H1 (cell line): Measurements from ENCODE around the gene TSHR. TPM values are rescaled to one million over a fixed set of nuclear protein-coding genes. Genes with fewer than 3 reads are reported as not detected.

Experiments used
- CTCF ChIA-PET: fragments of 300-600 bp; sonication (Branson Sonifier 250); formaldehyde crosslinking; loops from one replicate; lab custom pipeline; 2021; ENCODE audit not compliant: partially characterized antibody; lab: Charles Lee
- POLR2A ChIA-PET: fragments of 300-600 bp; sonication (Branson Sonifier 250); formaldehyde crosslinking; loops from one replicate; lab custom pipeline; 2021; ENCODE audit warnings: inconsistent platforms; ENCODE audit not compliant: partially characterized antibody; lab: Charles Lee
- DNase-seq, 2 experiments: peaks; one replicate each; pipeline versions ENCODE4 v3.0.0 to v3.0.0-alpha.2; 2010 to 2022; ENCODE audit warnings: low spot score in 2 of 2, low read depth in 1 of 2, mixed read lengths in 1 of 2
- FAIRE-seq: peaks from 2 replicates; lab custom pipeline; 2011; peaks lifted over from hg19 to GRCh38; lab: Jason Lieb, UNC
- H2AFZ ChIP-seq: 2 replicates; pipeline ENCODE4 v1.8.1; 2012; ENCODE audit warnings: low read length, inconsistent platforms
- H2AK5ac ChIP-seq: 2 replicates; pipeline ENCODE4 v1.6.1; 2013; ENCODE audit warnings: low read depth, low read length
- H2BK120ac ChIP-seq: replicated peaks from 2 replicates; pipeline ENCODE3; 2013; ENCODE audit warnings: low read depth, low read length, inconsistent platforms
- H2BK12ac ChIP-seq: 2 replicates; pipeline ENCODE4 v1.6.1; 2013; ENCODE audit warnings: low read depth, low read length
- H2BK15ac ChIP-seq: 2 replicates; pipeline ENCODE4 v1.6.1; 2013; ENCODE audit warnings: low read length
- H2BK20ac ChIP-seq: 2 replicates; pipeline ENCODE4 v1.6.1; 2013; ENCODE audit warnings: low read length
- H2BK5ac ChIP-seq: 2 replicates; pipeline ENCODE4 v1.6.1; 2013; ENCODE audit warnings: low read depth, low read length
- H3K14ac ChIP-seq: 2 replicates; pipeline ENCODE4 v1.6.1; 2013; ENCODE audit warnings: inconsistent platforms; ENCODE audit not compliant: insufficient read length
- H3K18ac ChIP-seq: 2 replicates; pipeline ENCODE4 v1.6.1; 2013; ENCODE audit warnings: low read length; ENCODE audit errors: extremely low read depth
- H3K23ac ChIP-seq: 2 replicates; pipeline ENCODE4 v1.6.1; 2013; ENCODE audit warnings: inconsistent platforms; ENCODE audit not compliant: insufficient read length
- H3K23me2 ChIP-seq: 2 replicates; pipeline ENCODE4 v1.6.1; 2013; ENCODE audit warnings: low read depth, low read length
- H3K27ac ChIP-seq: 2 replicates; pipeline ENCODE4 v1.6.1; 2011; ENCODE audit warnings: low read depth, low read length, inconsistent platforms
- H3K27me3 ChIP-seq, 4 experiments: replicated peaks in 1 of 4; 1 replicate in 1 of 4; 2 replicates in 3 of 4; pipeline versions ENCODE4 v1.6.1 to v1.8.1; 2011 to 2013; ENCODE audit warnings: low read length in 3 of 4, mild to moderate bottlenecking in 3 of 4, inconsistent platforms in 2 of 4, mixed read lengths in 2 of 4, moderate library complexity in 1 of 4; ENCODE audit not compliant: control insufficient read depth in 3 of 4, insufficient read depth in 3 of 4; ENCODE audit errors: extremely low read depth in 1 of 4
- H3K36me3 ChIP-seq, 4 experiments: 2 replicates each; pipeline versions ENCODE4 v1.6.1 to v1.8.1; 2011 to 2013; ENCODE audit warnings: mild to moderate bottlenecking in 4 of 4, low read length in 3 of 4, moderate library complexity in 2 of 4, control low read depth in 1 of 4, inconsistent platforms in 1 of 4; ENCODE audit not compliant: insufficient read depth in 4 of 4, control insufficient read depth in 2 of 4
- H3K4ac ChIP-seq: replicated peaks from 2 replicates; pipeline ENCODE3; 2013; ENCODE audit warnings: low read length, low read depth, mixed read lengths, inconsistent platforms; ENCODE audit not compliant: insufficient read length
- H3K4me1 ChIP-seq, 4 experiments: replicated peaks in 1 of 4; 1 replicate in 1 of 4; 2 replicates in 3 of 4; pipeline versions ENCODE4 v1.6.1 to v1.8.1; 2011 to 2013; ENCODE audit warnings: low read length in 3 of 4, inconsistent platforms in 2 of 4, mixed read lengths in 1 of 4; ENCODE audit not compliant: insufficient read depth in 4 of 4, control insufficient read depth in 3 of 4
- H3K4me2 ChIP-seq, 2 experiments: 2 replicates each; pipeline versions ENCODE4 v1.6.1 to v1.8.1; 2011 to 2013; ENCODE audit warnings: low read depth in 2 of 2, low read length in 2 of 2, control low read depth in 1 of 2, inconsistent platforms in 1 of 2, mild to moderate bottlenecking in 1 of 2; ENCODE audit not compliant: insufficient read depth in 1 of 2
- H3K4me3 ChIP-seq, 4 experiments: fragments of 200-600, 300-600 bp in 1 of 4; sonication (generic), shearing (Covaris generic), sonication (Bioruptor Twin) in 1 of 4; 2 replicates each; pipeline versions ENCODE4 v1.5.1 to v1.8.1; 2011 to 2016; ENCODE audit warnings: low read length in 4 of 4, low read depth in 3 of 4, control low read depth in 2 of 4, inconsistent platforms in 2 of 4, mild to moderate bottlenecking in 2 of 4, mixed read lengths in 1 of 4, moderate library complexity in 1 of 4; ENCODE audit not compliant: insufficient read depth in 2 of 4; ENCODE audit errors: extremely low read depth in 1 of 4
- H3K56ac ChIP-seq: replicated peaks from 2 replicates; pipeline ENCODE3; 2013; ENCODE audit warnings: low read depth, mild to moderate bottlenecking, mixed read lengths, low read length, inconsistent platforms; ENCODE audit not compliant: insufficient read length
- H3K79me1 ChIP-seq: 2 replicates; pipeline ENCODE4 v1.6.1; 2013; ENCODE audit warnings: low read depth, low read length, control low read depth
- H3K79me2 ChIP-seq, 2 experiments: 2 replicates each; pipeline versions ENCODE4 v1.6.1 to v1.8.1; 2012 to 2013; ENCODE audit warnings: low read length in 2 of 2, mild to moderate bottlenecking in 2 of 2, inconsistent platforms in 1 of 2; ENCODE audit not compliant: insufficient read depth in 2 of 2, control insufficient read depth in 1 of 2
- H3K9ac ChIP-seq, 4 experiments: replicated peaks in 1 of 4; 1 replicate in 1 of 4; 2 replicates in 3 of 4; pipeline versions ENCODE4 v1.6.1 to v1.8.1; 2011 to 2013; ENCODE audit warnings: low read depth in 3 of 4, low read length in 3 of 4, control low read depth in 2 of 4, mild to moderate bottlenecking in 2 of 4, moderate library complexity in 2 of 4, inconsistent platforms in 1 of 4; ENCODE audit errors: extremely low read depth in 1 of 4
- H3K9me3 ChIP-seq, 2 experiments: 2 replicates each; pipeline versions ENCODE4 v1.6.1 to v1.8.1; 2012 to 2013; ENCODE audit warnings: mild to moderate bottlenecking in 2 of 2, moderate library complexity in 2 of 2, control low read depth in 1 of 2, inconsistent platforms in 1 of 2, low read depth in 1 of 2, low read length in 1 of 2, mixed read lengths in 1 of 2; ENCODE audit not compliant: insufficient read depth in 2 of 2
- H4K20me1 ChIP-seq, 2 experiments: replicated peaks in 1 of 2; 2 replicates each; pipeline versions ENCODE3 to v1.8.1; 2011 to 2013; ENCODE audit warnings: inconsistent platforms in 2 of 2, low read length in 2 of 2, mild to moderate bottlenecking in 1 of 2; ENCODE audit not compliant: insufficient read depth in 2 of 2, control insufficient read depth in 1 of 2
- H4K5ac ChIP-seq: 2 replicates; pipeline ENCODE4 v1.6.1; 2013; ENCODE audit warnings: low read length, low read depth, mixed read lengths, inconsistent platforms; ENCODE audit not compliant: insufficient read length
- H4K8ac ChIP-seq: 2 replicates; pipeline ENCODE4 v1.8.0; 2013; ENCODE audit warnings: mild to moderate bottlenecking, moderate library complexity, low read length, inconsistent platforms; ENCODE audit not compliant: insufficient read depth; ENCODE audit errors: extremely low read depth
- H4K91ac ChIP-seq: replicated peaks from 2 replicates; pipeline ENCODE3; 2013; ENCODE audit warnings: low read length, mixed read lengths, inconsistent platforms; ENCODE audit not compliant: insufficient read length
- CHD2 ChIP-seq: IDR thresholded peaks from 2 replicates; pipeline ENCODE4 v1.6.1; 2012; ENCODE audit warnings: low read length, improper control_type of control experiment
- CREB1 ChIP-seq: IDR thresholded peaks from 2 replicates; pipeline ENCODE4 v1.6.1; 2012; ENCODE audit warnings: inconsistent platforms
- FOSL1 ChIP-seq: IDR thresholded peaks from 2 replicates; pipeline ENCODE4 v1.6.1; 2011; ENCODE audit warnings: mild to moderate bottlenecking, low read depth, low read length, moderate library complexity; ENCODE audit not compliant: insufficient read depth
- KDM4A ChIP-seq: IDR thresholded peaks from one replicate; pipeline ENCODE4 v1.7.1; 2012; ENCODE audit warnings: low read depth, mild to moderate bottlenecking, moderate library complexity, low read length, inconsistent platforms; ENCODE audit not compliant: severe bottlenecking
- SIX5 ChIP-seq: IDR thresholded peaks from 2 replicates; pipeline ENCODE4 v1.6.1; 2011; ENCODE audit warnings: mild to moderate bottlenecking, low read depth, low read length
- WGBS, 2 experiments: shearing (Covaris generic) in 1 of 2; methylation state at CpG; one replicate each; pipeline versions ENCODE4 v1.1.6 to v1.1.7; 2013 to 2015; ENCODE audit warnings: low lambda C conversion rate in 2 of 2, mixed read lengths in 2 of 2, inconsistent platforms in 1 of 2, low coverage in 1 of 2, missing lambda C conversion rate in 1 of 2; ENCODE audit not compliant: insufficient replicate concordance in 2 of 2, insufficient coverage in 1 of 2, insufficient read length in 1 of 2; ENCODE audit errors: extremely low coverage in 1 of 2, missing lambda C conversion rate in 1 of 2; 5-methylcytosine and 5-hydroxymethylcytosine counted together
- polyA plus RNA-seq, 7 experiments: library from polyadenylated mRNA; depleted of rRNA in 3 of 7; stranded (reverse) in 5 of 7; unstranded in 2 of 7; fragments of >200 nt in 5 of 7; fragments of 200-250 nt in 2 of 7; gene quantifications; 1 replicate in 5 of 7; 2 replicates in 1 of 7; 4 replicates in 1 of 7; pipeline versions ENCODE4 v1.2.1 to v1.2.3, GENCODE V29; 2011 to 2013; ENCODE audit warnings: missing spikeins in 2 of 7, mixed read lengths in 2 of 7
- total RNA-seq: library from RNA; stranded (reverse); fragmentation: NEBNext Ultra II Directional; extraction: Animal tissue kit (Norgen Biotek cat#: 25700); gene quantifications from 2 replicates; pipeline ENCODE4 v1.2.1, GENCODE V29; 2021

TSHR gene
- total and polyA plus RNA-seq, 2 of the 8 experiments (the other 6 are each of a cell fraction or from before 2014, with no cell fraction given) = 0.27 TPM; not detected in 1

DNA sequence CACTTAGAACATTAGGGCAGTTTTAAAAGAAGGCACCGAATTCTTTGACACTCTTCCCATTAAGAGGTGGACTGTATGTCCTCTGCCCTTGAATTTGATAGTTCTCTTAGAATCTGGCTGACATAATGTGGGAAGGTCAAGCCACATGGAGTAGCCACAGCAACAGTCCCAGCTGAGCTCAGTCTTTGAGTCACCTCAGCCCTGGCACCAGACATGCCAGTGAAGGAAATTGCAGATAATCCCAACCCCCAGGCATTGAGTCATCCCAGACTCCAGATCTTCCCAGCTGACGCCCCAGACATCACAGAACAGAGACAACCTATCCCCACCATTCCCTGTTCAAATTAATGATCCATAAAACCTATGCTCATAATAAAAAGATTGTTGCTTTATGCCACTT lies 181.9 kb downstream of the TSHR start:
- Histone ChIP-seq H4K20me1 (no peaks in the 10 kb centered on the region), H3K27ac (no peak overlapping the region)
- TF ChIP-seq FOSL1 (no peak), SIX5 (no peak), CHD2 (no peak), KDM4A (no peak), CREB1 (no peak)

More for the DNA sequence above, 181.9 kb downstream of the TSHR start:
- no peak overlapping the region for H3K23ac ChIP-seq
- H3K14ac ChIP-seq = no peak overlapping the region
- no peak overlapping the region for H2BK5ac ChIP-seq
- no peak overlapping the region for H4K8ac ChIP-seq
- H3K18ac ChIP-seq = no peak overlapping the region
- no peak overlapping the region for H4K91ac ChIP-seq
- no peak overlapping the region for H4K5ac ChIP-seq
- no peaks in the 10 kb centered on the region for H3K79me1 ChIP-seq
- H3K36me3 ChIP-seq = no peaks in the 10 kb centered on the region
- H2BK12ac ChIP-seq = no peak overlapping the region
- H3K4me3 ChIP-seq = no peak overlapping the region
- no peak overlapping the region for H3K4ac ChIP-seq
- CTCF ChIA-PET = interaction anchor here (0.6 to 1.2 kb wide), 2 partner anchors 41 to 150 kb away, joined by 3 to 4 read pairs; no protein-coding TSS in a partner anchor
- DNase-seq (no peak), FAIRE-seq (no peak)
- POLR2A ChIA-PET = no interaction called here
- no peaks in the 10 kb centered on the region for H3K9me3 ChIP-seq
- no peaks in the 10 kb centered on the region for H3K4me1 ChIP-seq
- H2BK15ac ChIP-seq = no peak overlapping the region
- no peak overlapping the region for H2AFZ ChIP-seq
- H3K23me2 ChIP-seq = no peaks in the 10 kb centered on the region
- no peak overlapping the region for H3K56ac ChIP-seq
- H2BK20ac ChIP-seq = no peak overlapping the region
- no peak overlapping the region for H3K9ac ChIP-seq
- 80% methylated on average over 2 of the region's 2 CpGs; no CpG with 5 or more reads in 1 of the 2 experiments for WGBS, 2 experiments
- H2AK5ac ChIP-seq = no peak overlapping the region
- H3K4me2 ChIP-seq = no peak overlapping the region
- H2BK120ac ChIP-seq = no peak overlapping the region
- H3K27me3 ChIP-seq = no peaks in the 10 kb centered on the region
- no peaks in the 10 kb centered on the region for H3K79me2 ChIP-seq
